Gastrocnemius medialis (tissue), 4 donors: ENCODE data around the gene PIP5KL1.

ENCODE experiments used
- CTCF ChIP-seq, 5 experiments: fragments of 450-650 bp in 3 of 5; fragments of 200-600 bp in 2 of 5; sonication (generic) in 2 of 5; IDR thresholded peaks in 4 of 5; conservative IDR thresholded peaks in 1 of 5; 1 replicate in 4 of 5; 2 replicates in 1 of 5; pipeline ENCODE4 v1.5.1; 2016 to 2019; ENCODE audit warnings: antibody characterized with exemption in 5 of 5, mild to moderate bottlenecking in 3 of 5, moderate library complexity in 3 of 5
- POLR2A ChIP-seq, 2 donors: fragments of 450-650 bp; IDR thresholded peaks; one replicate each; pipeline ENCODE4 v1.6.1; 2017; ENCODE audit warnings: antibody characterized with exemption in 2 of 2, mild to moderate bottlenecking in 2 of 2, moderate library complexity in 2 of 2

DNA sequence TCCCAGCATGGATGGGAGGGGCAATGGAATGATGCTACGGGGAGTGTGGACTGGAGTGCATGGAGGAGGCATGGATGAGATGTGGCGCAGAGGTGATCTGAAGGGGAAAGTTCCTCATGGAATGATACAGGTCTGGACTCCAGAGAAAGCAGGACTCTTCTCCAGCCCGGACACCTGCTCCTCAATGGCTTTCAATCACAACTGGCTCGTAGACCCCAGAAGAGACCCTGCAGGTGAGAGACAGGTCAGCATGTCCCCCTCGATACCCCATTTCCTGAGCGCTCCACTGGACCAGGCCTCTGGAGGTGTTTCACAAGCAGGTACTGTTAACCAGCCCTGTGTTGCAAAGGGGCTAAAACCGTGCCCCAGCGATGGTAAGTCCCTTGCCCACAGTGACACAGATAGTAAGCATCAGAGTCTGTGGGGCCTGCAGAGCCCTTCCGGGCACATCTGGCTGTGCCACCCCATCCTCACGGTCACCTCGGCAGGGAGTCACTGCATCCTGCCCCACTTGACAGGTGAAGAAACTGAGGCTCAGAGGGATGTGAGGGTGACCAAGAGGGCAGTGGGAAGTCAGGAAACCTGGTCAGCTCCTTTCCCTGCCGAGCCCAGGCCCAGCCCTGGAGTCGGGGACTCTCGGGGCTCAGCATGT is 12.6 kb upstream of the PIP5KL1 start:
- TF ChIP-seq CTCF (IDR thresholded peaks at IDR 0.05 in 4 of 5, conservative IDR thresholded peaks at IDR 0.05 in 1 of 5), result peak in 1 of 5 experiments; percentile 20
- TF ChIP-seq POLR2A (IDR thresholded peaks at IDR 0.05), result no peak
